Measurements from ENCODE around the gene YPEL3.
A peak's percentile ranks its signal among the peaks of the same experiment; 100 is the strongest.

The YPEL3 gene

GRCh38 chr16:30104090-30104489, 8.1 kb upstream of the YPEL3 start:
- TF ChIP-seq LEF1 (IDR thresholded peaks at IDR 0.05; ENCODE audit: borderline replicate concordance) (no peak), BHLHE40 (IDR thresholded peaks at IDR 0.05; ENCODE audit: borderline replicate concordance) (no peak), ZNF384 (IDR thresholded peaks at IDR 0.05) (no peak), HDGF (IDR thresholded peaks at IDR 0.05; ENCODE audit: borderline replicate concordance) (no peak), ELF4 (IDR thresholded peaks at IDR 0.05) (no peak), PKNOX1 (IDR thresholded peaks at IDR 0.05) (no peak), FOXM1 (IDR thresholded peaks at IDR 0.05; ENCODE audit: borderline replicate concordance) (no peak)
- CTCF ChIA-PET, result interaction anchor here (2.8 to 4.3 kb wide), 2 partner anchors 8 to 12 kb away, joined by 11 to 19 read pairs; partner anchors contain the start of gene TBX6
- DNase-seq (ENCODE audit: extremely low spot score), result no peak
- POLR2A ChIA-PET, result interaction anchor here (3.0 kb wide), 1 partner anchor 11 kb away, joined by 15 read pairs; the partner anchor contains the start of gene TBX6

GRCh38 chr16:30096862-30097563, 1.0 kb upstream of the YPEL3 start:
- CTCF ChIA-PET, result interaction anchor here (0.6 to 1.0 kb wide), 3 partner anchors 42 to 64 kb away, joined by 3 to 4 read pairs (median 3); no protein-coding TSS in a partner anchor
- no peak for TF ChIP-seq TARDBP (IDR thresholded peaks at IDR 0.05)
- no peak for TF ChIP-seq L3MBTL2 (conservative IDR thresholded peaks at IDR 0.05)
- TF ChIP-seq FOXA1 (IDR thresholded peaks at IDR 0.05), result no peak
- no peak for TF ChIP-seq NFRKB (IDR thresholded peaks at IDR 0.05)
- TF ChIP-seq PKNOX1 (IDR thresholded peaks at IDR 0.05), result no peak
- no peak for TF ChIP-seq HDGF (IDR thresholded peaks at IDR 0.05; ENCODE audit: borderline replicate concordance)
- no peak for TF ChIP-seq BHLHE40 (IDR thresholded peaks at IDR 0.05; ENCODE audit: borderline replicate concordance)
- no peak for TF ChIP-seq ARNT (IDR thresholded peaks at IDR 0.05)
- no peak for TF ChIP-seq LEF1 (IDR thresholded peaks at IDR 0.05; ENCODE audit: borderline replicate concordance)
- no peak for TF ChIP-seq ELF4 (IDR thresholded peaks at IDR 0.05)
- TF ChIP-seq CTBP1 (IDR thresholded peaks at IDR 0.05; ENCODE audit: borderline replicate concordance), result no peak
- TF ChIP-seq SP1 (IDR thresholded peaks at IDR 0.05), result no peak
- TF ChIP-seq FOXM1 (IDR thresholded peaks at IDR 0.05; ENCODE audit: borderline replicate concordance), result no peak
- no peak for TF ChIP-seq ZNF384 (IDR thresholded peaks at IDR 0.05)
- no peak for TF ChIP-seq SUZ12 (IDR thresholded peaks at IDR 0.05)
- POLR2A ChIA-PET, result interaction anchor here (0.9 to 7.9 kb wide), 8 partner anchors 8 to 513 kb away, joined by 3 to 155 read pairs (median 6); partner anchors contain the start of genes ALDOA, CD2BP2 and ZNF689
- no peak for DNase-seq (ENCODE audit: extremely low spot score)

- no peak for TF ChIP-seq BHLHE40 (IDR thresholded peaks at IDR 0.05; ENCODE audit: borderline replicate concordance)
- no peak for TF ChIP-seq CTBP1 (IDR thresholded peaks at IDR 0.05; ENCODE audit: borderline replicate concordance)
- TF ChIP-seq ARNT (IDR thresholded peaks at IDR 0.05), result no peak
- no peak for TF ChIP-seq NFRKB (IDR thresholded peaks at IDR 0.05)
- TF ChIP-seq HDGF (IDR thresholded peaks at IDR 0.05; ENCODE audit: borderline replicate concordance), result no peak
- TF ChIP-seq L3MBTL2 (conservative IDR thresholded peaks at IDR 0.05), result no peak
- TF ChIP-seq LEF1 (IDR thresholded peaks at IDR 0.05; ENCODE audit: borderline replicate concordance), result no peak
- TF ChIP-seq FOXA1 (IDR thresholded peaks at IDR 0.05), result no peak
- no peak for TF ChIP-seq ELF4 (IDR thresholded peaks at IDR 0.05)
- no peak for TF ChIP-seq SP1 (IDR thresholded peaks at IDR 0.05)
- TF ChIP-seq SUZ12 (IDR thresholded peaks at IDR 0.05), result no peak
- ChIA-PET POLR2A (interaction anchor here (0.6 to 7.9 kb wide), 9 partner anchors 10 to 515 kb away, joined by 3 to 155 read pairs (median 6); partner anchors contain the start of genes ALDOA, CORO1A and ZNF689), CTCF (interaction anchor here (0.6 kb wide), 1 partner anchor 26 kb away, joined by 3 read pairs; no protein-coding TSS in a partner anchor)
- no peak for DNase-seq (ENCODE audit: extremely low spot score)
Measured at GRCh38 chr16:30095166-30096078, 591 bp downstream of the YPEL3 start.

- ChIA-PET POLR2A (interaction anchor here (0.8 to 7.9 kb wide), 5 partner anchors 9 to 89 kb away, joined by 3 to 155 read pairs (median 5); partner anchors contain the start of genes ALDOA and CORO1A), CTCF (interaction anchor here (0.5 to 0.6 kb wide), 2 partner anchors 26 to 913 kb away, joined by 3 read pairs; no protein-coding TSS in a partner anchor)
- TF ChIP-seq TARDBP (IDR thresholded peaks at IDR 0.05), result no peak
- TF ChIP-seq NFRKB (IDR thresholded peaks at IDR 0.05), result no peak
- no peak for TF ChIP-seq SUZ12 (IDR thresholded peaks at IDR 0.05)
- DNase-seq (ENCODE audit: extremely low spot score), result no peak
Measured at GRCh38 chr16:30094541-30095165, 1.4 kb downstream of the YPEL3 start.

GRCh38 chr16:30092373-30093010, 3.5 kb downstream of the YPEL3 start:
- ChIA-PET POLR2A (interaction anchor here (0.5 to 7.9 kb wide), 38 partner anchors 9 to 782 kb away, joined by 3 to 155 read pairs (median 4); partner anchors contain the start of genes ALDOA, CORO1A, DCTPP1 and KCTD13), CTCF (interaction anchor here (0.6 to 3.1 kb wide), 29 partner anchors 11 to 1128 kb away, joined by 3 to 36 read pairs (median 4); partner anchors contain the start of genes ALDOA, DCTPP1, GDPD3 and ZNF771)
- peak; percentile 93 for DNase-seq (ENCODE audit: extremely low spot score)

More at GRCh38 chr16:30092373-30093010, 3.5 kb downstream of the YPEL3 start:
- TF ChIP-seq HDGF (IDR thresholded peaks at IDR 0.05; ENCODE audit: borderline replicate concordance) (0 out of 2 replicates have a peak, but pooled peaks have one; percentile 59), SUZ12 (IDR thresholded peaks at IDR 0.05) (no peak), L3MBTL2 (conservative IDR thresholded peaks at IDR 0.05) (peak; percentile 80), FOXK2 (IDR thresholded peaks at IDR 0.05) (no peak)

Data from HEK293T (cell line).